Stimulated activated CD8-positive, alpha-beta memory T cell treated with anti-CD3 and anti-CD28 coated beads, Interleukin-4, amount 100 ng/mL, for 1 hour (primary cell): Measurements from ENCODE around the gene MKRN1.
"Not testable (repeated sequence)": the region's sequence is repeated elsewhere in the genome, so short reads cannot be mapped to it uniquely, and the experiment has no call there.

ENCODE experiments used
- DNase-seq, 2 donors: peaks; one replicate each; pipeline ENCODE4 v3.0.0-alpha.2; 2020; ENCODE audit warnings: low read depth in 2 of 2, low spot score in 1 of 2

The MKRN1 gene

GRCh38 chr7:140485500-140486265, 6.4 kb upstream of the MKRN1 start:
- no peak for DNase-seq

- no peak for DNase-seq
Measured at GRCh38 chr7:140484951-140485499, 5.7 kb upstream of the MKRN1 start.

- DNase-seq = no peak
Measured at GRCh38 chr7:140484479-140484878, 5.2 kb upstream of the MKRN1 start.

GRCh38 chr7:140479739-140480084, 407 bp upstream of the MKRN1 start:
- DNase-seq = no peak

- peak; percentile 5 to 11 for DNase-seq
Measured at GRCh38 chr7:140478246-140479061, 851 bp downstream of the MKRN1 start.

- no peak for DNase-seq
Measured at GRCh38 chr7:140476698-140477261, 2.5 kb downstream of the MKRN1 start.

GRCh38 chr7:140475747-140476333, 3.5 kb downstream of the MKRN1 start:
- peak in 1 of 2 donors; percentile 22 for DNase-seq

GRCh38 chr7:140463111-140463510, 16.2 kb downstream of the MKRN1 start:
- DNase-seq = no peak

- no peak for DNase-seq
Measured at GRCh38 chr7:140458916-140459315, 20.4 kb downstream of the MKRN1 start.

- DNase-seq = no peak
Measured at GRCh38 chr7:140458201-140458600, 21.1 kb downstream of the MKRN1 start.

- no peak for DNase-seq
Measured at GRCh38 chr7:140456551-140457051, 22.7 kb downstream of the MKRN1 start.

- DNase-seq = no peak
Measured at GRCh38 chr7:140455743-140456142, 23.6 kb downstream of the MKRN1 start.

- DNase-seq = no peak
Measured at GRCh38 chr7:140454657-140455015, 24.7 kb downstream of the MKRN1 start.

- not testable (repeated sequence) for DNase-seq
Measured at GRCh38 chr7:140453785-140454656, 25.3 kb downstream of the MKRN1 start.

GRCh38 chr7:140453273-140453672, 26.0 kb downstream of the MKRN1 start:
- DNase-seq = no peak

- DNase-seq = no peak
Measured at GRCh38 chr7:140451716-140452115, 27.6 kb downstream of the MKRN1 start.

- DNase-seq = no peak
Measured at GRCh38 chr7:140448781-140449480, 30.4 kb downstream of the MKRN1 start.

GRCh38 chr7:140447841-140448240, 31.5 kb downstream of the MKRN1 start:
- no peak for DNase-seq

- no peak for DNase-seq
Measured at GRCh38 chr7:140446467-140446866, 32.8 kb downstream of the MKRN1 start.

- DNase-seq = no peak
Measured at GRCh38 chr7:140441519-140441918, 37.8 kb downstream of the MKRN1 start.
